Kidney (tissue), 14 donors: Measurements from ENCODE around the gene STAT1. TPM values are rescaled to one million over a fixed set of nuclear protein-coding genes. Genes with fewer than 3 reads are reported as not detected.

Experiments
- DNase-seq, 5 donors: peaks; one replicate each; pipeline ENCODE4 v3.0.0-alpha.2; 2013 to 2020
- FAIRE-seq: peaks from 2 replicates; lab custom pipeline; 2012; peaks lifted over from hg19 to GRCh38; lab: Jason Lieb, UNC
- H3K27ac ChIP-seq, 2 donors: one replicate each; pipeline ENCODE4 v1.7.0; 2013; ENCODE audit warnings: low read depth in 2 of 2, low read length in 2 of 2, inconsistent platforms in 1 of 2
- H3K27me3 ChIP-seq: one replicate; pipeline ENCODE4 v1.7.1; 2013; ENCODE audit warnings: low read length, inconsistent platforms; ENCODE audit not compliant: control insufficient read depth, insufficient read depth
- H3K36me3 ChIP-seq, 3 donors: one replicate each; pipeline versions ENCODE4 v1.7.0 to v1.7.1; 2013; ENCODE audit warnings: low read length in 3 of 3, control low read depth in 1 of 3, inconsistent platforms in 1 of 3; ENCODE audit not compliant: insufficient read depth in 3 of 3, control insufficient read depth in 2 of 3
- H3K4me1 ChIP-seq, 3 donors: one replicate each; pipeline versions ENCODE4 v1.7.0 to v1.7.1; 2013; ENCODE audit warnings: low read length in 3 of 3, inconsistent platforms in 1 of 3, low read depth in 1 of 3; ENCODE audit not compliant: control insufficient read depth in 2 of 3, insufficient read depth in 2 of 3
- H3K4me3 ChIP-seq, 3 donors: one replicate each; pipeline versions ENCODE4 v1.7.0 to v1.8.1; 2013; ENCODE audit warnings: low read length in 3 of 3, control low read depth in 1 of 3, inconsistent platforms in 1 of 3
- H3K9ac ChIP-seq, 3 donors: one replicate each; pipeline versions ENCODE4 v1.7.0 to v1.7.1; 2013; ENCODE audit warnings: low read length in 3 of 3, control low read depth in 1 of 3, inconsistent platforms in 1 of 3
- H3K9me3 ChIP-seq, 3 donors: one replicate each; pipeline versions ENCODE4 v1.7.0 to v1.7.1; 2013; ENCODE audit warnings: low read length in 3 of 3, control low read depth in 1 of 3, inconsistent platforms in 1 of 3; ENCODE audit not compliant: control insufficient read depth in 2 of 3, insufficient read depth in 1 of 3
- CTCF ChIP-seq: IDR thresholded peaks from 3 replicates; pipeline ENCODE4 v1.5.1; 2012; ENCODE audit warnings: mild to moderate bottlenecking, moderate library complexity, borderline replicate concordance; ENCODE audit not compliant: insufficient read depth; ENCODE audit errors: extremely low read depth
- intact Hi-C: fragments of 100-400 bp; cut with DNase I; formaldehyde crosslinking; loops from one replicate; pipeline ENCODE4 v1.11.1; 2022
- polyA plus RNA-seq: library from polyadenylated mRNA; stranded (reverse); fragments of 350-450 nt; fragmentation: Illumina TruSeq; extraction: RNeasy Lipid Tissue Mini Kit (QIAGEN cat#74804); gene quantifications from one replicate; pipeline ENCODE4 v1.2.3, GENCODE V29; 2014; ENCODE audit warnings: low read depth, low replicate concordance; ENCODE audit not compliant: insufficient read depth
- total RNA-seq: library from RNA; stranded (reverse); fragmentation: NEBNext Ultra II Directional; extraction: Animal tissue kit (Norgen Biotek cat#: 25700); gene quantifications from one replicate; pipeline ENCODE4 v1.2.1, GENCODE V29; 2021
- donor health status: control.
- donor health status: control.
- donor health status: control.
- donor health status: control.
- donor health status: control.
- donor health status: DM: yes; HTN: yes; CAD: no.
- donor health status: Normal renal cell carcinoma (clear cell type).

STAT1 gene
- total and polyA plus RNA-seq, 2 donors from 2014 or later: 37.5 to 121 TPM

- Histone ChIP-seq H3K27me3 (no peaks in the 10 kb centered on the region), H3K9ac (no peak overlapping the region), H3K9me3 (no peaks in the 10 kb centered on the region), H3K36me3 (peaks cover 21 to 70% (median 60%) of the 10 kb centered on the region in 3 donors), H3K4me3 (no peak overlapping the region), H3K4me1 (peaks cover 2 to 12% (median 5%) of the 10 kb centered on the region in 3 donors), H3K27ac (no peak overlapping the region)
- FAIRE-seq: no peak
- intact Hi-C loops: no loop called here
- TF ChIP-seq CTCF: no peak
- no peak for DNase-seq
Observed at GRCh38 chr2:190978389-190979053, 35.5 kb downstream of the STAT1 start.

GRCh38 chr2:190977505-190977904 is 36.5 kb downstream of the STAT1 start:
- no peak for TF ChIP-seq CTCF
- DNase-seq (no peak), FAIRE-seq (no peak)
- peaks cover 19 to 69% (median 56%) of the 10 kb centered on the region in 3 donors for H3K36me3 ChIP-seq
- no peak overlapping the region for H3K4me3 ChIP-seq
- H3K4me1 ChIP-seq: peaks cover 2 to 12% (median 5%) of the 10 kb centered on the region in 3 donors
- no peak overlapping the region for H3K9ac ChIP-seq
- no peaks in the 10 kb centered on the region for H3K27me3 ChIP-seq
- no peak overlapping the region for H3K27ac ChIP-seq
- no peaks in the 10 kb centered on the region for H3K9me3 ChIP-seq
- intact Hi-C loops: no loop called here

- no peaks in the 10 kb centered on the region for H3K27me3 ChIP-seq
- peaks cover 2 to 12% (median 5%) of the 10 kb centered on the region in 3 donors for H3K4me1 ChIP-seq
- H3K36me3 ChIP-seq: peaks cover 19 to 64% (median 53%) of the 10 kb centered on the region in 3 donors
- H3K9ac ChIP-seq: no peak overlapping the region
- intact Hi-C loops: no loop called here
- H3K4me3 ChIP-seq: no peak overlapping the region
- FAIRE-seq (no peak), DNase-seq (no peak)
- no peak overlapping the region for H3K27ac ChIP-seq
- no peaks in the 10 kb centered on the region for H3K9me3 ChIP-seq
- no peak for TF ChIP-seq CTCF
Observed at GRCh38 chr2:190976521-190976920, 37.5 kb downstream of the STAT1 start.
